GM12878 (cell line): ENCODE measurements around the gene DNAH11.

Source experiments
- BACH1 ChIP-seq: fragments of 450-650 bp; IDR thresholded peaks from 2 replicates; pipeline ENCODE4 v1.6.1; 2017; ENCODE audit warnings: mild to moderate bottlenecking, borderline replicate concordance
- CBX5 ChIP-seq: sonication (generic); IDR thresholded peaks from 2 replicates; pipeline ENCODE4 v1.6.1; 2016; ENCODE audit warnings: low read depth, moderate library complexity, mild to moderate bottlenecking, inconsistent platforms
- CREB1 ChIP-seq: IDR thresholded peaks from 2 replicates; pipeline ENCODE4 v1.6.1; 2012; ENCODE audit warnings: low read depth, mild to moderate bottlenecking, inconsistent platforms
- CTCF ChIP-seq, 3 experiments: IDR thresholded peaks in 2 of 3; conservative IDR thresholded peaks in 1 of 3; 2 replicates each; pipeline ENCODE4 v1.5.1; 2011; ENCODE audit warnings: low read depth in 3 of 3, low read length in 3 of 3, mild to moderate bottlenecking in 3 of 3, control low read depth in 2 of 3, moderate library complexity in 2 of 3, inconsistent platforms in 1 of 3, mixed read lengths in 1 of 3; ENCODE audit not compliant: control insufficient read depth in 2 of 3, insufficient read depth in 1 of 3; ENCODE audit errors: extremely low read depth in 1 of 3
- IRF3 ChIP-seq: fragments of 450-650 bp; IDR thresholded peaks from 2 replicates; pipeline ENCODE4 v1.6.1; 2014; ENCODE audit warnings: mild to moderate bottlenecking
- KAT2A ChIP-seq: conservative IDR thresholded peaks from 2 replicates; pipeline ENCODE4 v1.6.1; 2011; ENCODE audit warnings: low read depth, low read length; ENCODE audit not compliant: control insufficient read depth
- NBN ChIP-seq: fragments of 450-650 bp; IDR thresholded peaks from 2 replicates; pipeline ENCODE4 v1.6.1; 2016
- POLR2A ChIP-seq: IDR thresholded peaks from 2 replicates; pipeline ENCODE4 v1.6.1; 2011; ENCODE audit warnings: low read depth, mild to moderate bottlenecking, low read length

- no peak for TF ChIP-seq KAT2A
- TF ChIP-seq CREB1, result no peak
- no peak for TF ChIP-seq CTCF (IDR thresholded peaks at IDR 0.05 in 2 of 3, conservative IDR thresholded peaks at IDR 0.05 in 1 of 3; ENCODE audit: control insufficient read depth in 2 of 3, extremely low read depth in 1 of 3, insufficient read depth in 1 of 3, low read depth in 3 of 3, low read length in 3 of 3)
- TF ChIP-seq BACH1, result no peak
- TF ChIP-seq POLR2A, result no peak
- TF ChIP-seq NBN, result no peak
- TF ChIP-seq CBX5, result no peak
- no peak for TF ChIP-seq IRF3
Measured at GRCh38 chr7:21550076-21550475, 7.2 kb downstream of the DNAH11 start.
